Measurements from ENCODE around the gene GPR39.
A peak's percentile ranks its signal among the peaks of the same experiment; 100 is the strongest.

GPR39 gene

GRCh38 chr2:132384491-132385151 is 32.0 kb upstream of the GPR39 start:
- Histone ChIP-seq H3K4me1 (ENCODE audit: control insufficient read depth, low read length) (peaks cover 17% of the 10 kb centered on the region), H3K4me2 (ENCODE audit: low read length) (peak overlapping the region; percentile 45), H3K36me3 (ENCODE audit: control insufficient read depth, low read length) (no peaks in the 10 kb centered on the region), H3K9me3 (ENCODE audit: control insufficient read depth, insufficient read depth, low read length) (0 out of 2 replicates have a peak, but pooled peaks cover 3% of the 10 kb centered on the region), H3K27ac (ENCODE audit: low read depth, low read length) (0 out of 2 replicates have a peak overlapping the region, but pooled peaks have one; percentile 2), H3K79me2 (ENCODE audit: control insufficient read depth, low read length) (no peaks in the 10 kb centered on the region), H3K4me3 (ENCODE audit: low read length) (peak overlapping the region; percentile 4; the same call in 1 of the 2 replicates), H3K27me3 (ENCODE audit: control insufficient read depth, low read length) (no peaks in the 10 kb centered on the region), H3K9me2 (replicated peaks; ENCODE audit: control insufficient read depth, low read length) (no peaks in the 10 kb centered on the region), H4K20me1 (ENCODE audit: control insufficient read depth, insufficient read depth, low read depth, low read length) (no peaks in the 10 kb centered on the region), H3F3A (ENCODE audit: control insufficient read depth, insufficient read depth) (no peaks in the 10 kb centered on the region)
- TF ChIP-seq CTCF (IDR thresholded peaks at IDR 0.05; ENCODE audit: low read depth, low read length, poor library complexity, severe bottlenecking) (no peak), EZH2phosphoT487 (IDR thresholded peaks at IDR 0.05; ENCODE audit: borderline replicate concordance, low read length) (no peak)

- Histone ChIP-seq H4K20me1 (ENCODE audit: control insufficient read depth, insufficient read depth, low read depth, low read length) (no peaks in the 10 kb centered on the region), H3K36me3 (ENCODE audit: control insufficient read depth, low read length) (no peaks in the 10 kb centered on the region), H3K79me2 (ENCODE audit: control insufficient read depth, low read length) (no peaks in the 10 kb centered on the region), H3F3A (ENCODE audit: control insufficient read depth, insufficient read depth) (no peaks in the 10 kb centered on the region), H3K27me3 (ENCODE audit: control insufficient read depth, low read length) (no peaks in the 10 kb centered on the region), H3K9me3 (ENCODE audit: control insufficient read depth, insufficient read depth, low read length) (no peaks in the 10 kb centered on the region), H3K4me2 (ENCODE audit: low read length) (no peak overlapping the region), H3K9me2 (replicated peaks; ENCODE audit: control insufficient read depth, low read length) (no peaks in the 10 kb centered on the region), H3K27ac (ENCODE audit: low read depth, low read length) (no peak overlapping the region), H3K4me1 (ENCODE audit: control insufficient read depth, low read length) (peaks cover 17% of the 10 kb centered on the region), H3K4me3 (ENCODE audit: low read length) (no peak overlapping the region)
- TF ChIP-seq EZH2phosphoT487 (IDR thresholded peaks at IDR 0.05; ENCODE audit: borderline replicate concordance, low read length) (no peak), CTCF (IDR thresholded peaks at IDR 0.05; ENCODE audit: low read depth, low read length, poor library complexity, severe bottlenecking) (no peak)
Measured at GRCh38 chr2:132387126-132387525, 29.5 kb upstream of the GPR39 start.

GRCh38 chr2:132390076-132390475 is 26.5 kb upstream of the GPR39 start:
- Histone ChIP-seq H3K36me3 (ENCODE audit: control insufficient read depth, low read length) (no peaks in the 10 kb centered on the region), H3K9me2 (replicated peaks; ENCODE audit: control insufficient read depth, low read length) (no peaks in the 10 kb centered on the region), H3K79me2 (ENCODE audit: control insufficient read depth, low read length) (no peaks in the 10 kb centered on the region), H4K20me1 (ENCODE audit: control insufficient read depth, insufficient read depth, low read depth, low read length) (no peaks in the 10 kb centered on the region), H3K9me3 (ENCODE audit: control insufficient read depth, insufficient read depth, low read length) (no peaks in the 10 kb centered on the region), H3K27ac (ENCODE audit: low read depth, low read length) (no peak overlapping the region), H3K27me3 (ENCODE audit: control insufficient read depth, low read length) (no peaks in the 10 kb centered on the region), H3K4me2 (ENCODE audit: low read length) (no peak overlapping the region), H3K4me1 (ENCODE audit: control insufficient read depth, low read length) (peaks cover 2% of the 10 kb centered on the region), H3K4me3 (ENCODE audit: low read length) (no peak overlapping the region), H3F3A (ENCODE audit: control insufficient read depth, insufficient read depth) (no peaks in the 10 kb centered on the region)
- no peak for TF ChIP-seq EZH2phosphoT487 (IDR thresholded peaks at IDR 0.05; ENCODE audit: borderline replicate concordance, low read length)
- TF ChIP-seq CTCF (IDR thresholded peaks at IDR 0.05; ENCODE audit: low read depth, low read length, poor library complexity, severe bottlenecking) = no peak
